Esophagus muscularis mucosa (tissue), 3 donors: Measurements from ENCODE around the gene ZNF732.

ENCODE experiments used
- EP300 ChIP-seq: sonication (generic); formaldehyde crosslinking; IDR thresholded peaks from one replicate; pipeline ENCODE4 v1.6.1; 2017; ENCODE audit warnings: antibody characterized with exemption
- POLR2A ChIP-seq: fragments of 450-650 bp; IDR thresholded peaks from one replicate; pipeline ENCODE4 v1.6.1; 2017; ENCODE audit warnings: antibody characterized with exemption, moderate library complexity, mild to moderate bottlenecking, low read depth
- POLR2AphosphoS5 ChIP-seq, 2 donors: sonication (generic); formaldehyde crosslinking; IDR thresholded peaks; one replicate each; pipeline ENCODE4 v1.6.1; 2017; ENCODE audit warnings: antibody characterized with exemption in 2 of 2

GRCh38 chr4:304969-305680, at the start of gene ZNF732:
- TF ChIP-seq EP300 (no peak), POLR2A (no peak), POLR2AphosphoS5 (IDR thresholded peaks at IDR 0.05) (peak in 1 of 2 donors; percentile 18)
